Suppressor macrophage treated with lipopolysaccharide for 1 hour (primary cell): Measurements from ENCODE around the gene RILP.

Experiments
- DNase-seq, 3 donors: peaks; one replicate each; pipeline ENCODE4 v3.0.0-alpha.2; 2020 to 2022

Gene RILP

GRCh38 chr17:1647802-1648171 lies 1.9 kb downstream of the RILP start:
- no peak for DNase-seq

- DNase-seq: no peak
Observed at GRCh38 chr17:1646199-1646875, 3.3 kb downstream of the RILP start.

GRCh38 chr17:1645207-1646171 lies 4.2 kb downstream of the RILP start, which contains the start of gene SCARF1:
SCARF1 (minus strand) TSS chr17:1645732; CDS start chr17:1645697, 35 bp downstream.
- peak; percentile 79 to 93 (median 90) for DNase-seq

DNA sequence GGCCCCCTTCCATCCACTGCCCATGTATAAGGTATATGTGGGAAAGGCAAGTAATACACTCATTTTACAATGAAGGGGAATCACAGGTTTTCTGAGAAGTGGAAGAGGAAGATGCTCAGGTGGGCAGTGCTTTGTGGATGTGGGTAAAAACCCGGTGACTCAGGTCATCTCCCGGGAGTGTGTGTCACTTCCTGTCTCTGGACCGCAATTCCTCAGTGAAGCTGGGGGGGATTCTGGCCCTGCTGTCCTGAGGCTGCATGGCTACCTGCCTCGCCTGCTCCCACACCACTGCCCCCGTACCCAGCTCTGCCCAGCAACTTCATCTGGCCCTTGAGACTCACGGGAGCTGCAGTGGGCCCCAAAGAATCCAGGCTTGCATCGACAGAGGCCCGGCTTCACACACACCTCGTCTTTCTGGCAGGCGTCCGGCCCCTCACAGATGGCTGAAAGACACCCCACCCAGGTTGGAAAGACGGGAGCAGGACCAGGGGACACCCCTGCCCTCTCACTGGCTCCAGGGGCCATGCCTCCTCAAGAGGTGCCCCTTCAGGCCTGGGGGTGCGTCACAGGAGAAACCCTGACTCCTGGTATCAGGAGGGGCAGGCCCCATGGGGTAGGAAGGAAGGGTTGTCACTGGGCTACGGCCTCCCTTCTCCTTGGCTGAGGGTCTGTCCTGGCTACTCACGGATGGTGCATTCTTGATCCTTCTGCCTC lies 5.0 kb downstream of the RILP start:
- peak; percentile 86 to 94 (median 90) for DNase-seq

- peak; percentile 82 to 85 (median 84) for DNase-seq
Observed at GRCh38 chr17:1643999-1644492, 5.6 kb downstream of the RILP start.

DNA sequence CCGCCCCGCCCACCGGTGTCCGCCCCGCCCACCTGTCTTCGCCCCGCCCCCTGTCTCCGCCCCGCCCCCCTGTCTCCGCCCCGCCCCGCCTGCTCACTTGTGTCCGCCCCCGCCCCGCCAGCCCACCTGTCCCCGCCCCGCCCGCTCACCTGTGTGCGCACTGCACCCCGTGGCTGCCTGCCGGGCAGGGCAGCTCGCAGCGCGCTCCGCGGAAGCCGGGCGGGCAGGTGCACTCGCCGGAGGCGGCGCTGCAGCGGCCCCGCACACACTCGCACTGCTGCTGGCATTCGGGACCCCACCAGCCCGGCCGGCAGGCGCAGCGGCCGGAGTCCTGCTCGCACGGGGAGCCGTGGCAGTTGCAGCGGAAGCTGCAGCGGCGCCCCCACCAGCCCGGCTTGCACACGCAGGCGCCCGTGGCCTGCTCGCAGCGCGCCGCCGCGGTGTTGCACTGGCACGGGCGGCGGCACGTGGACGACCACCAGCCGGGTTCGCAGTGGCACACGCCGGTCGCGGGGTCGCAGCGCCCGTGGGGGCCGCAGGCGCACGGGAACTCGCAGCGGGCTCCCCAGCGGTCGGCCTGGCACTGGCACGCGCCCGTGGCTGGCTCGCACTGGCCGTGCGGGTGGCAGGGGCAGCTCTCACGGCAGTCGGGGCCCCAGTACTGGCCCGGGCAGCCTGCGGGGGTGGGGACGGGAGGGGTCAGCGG lies 6.2 kb downstream of the RILP start:
- DNase-seq: peak in 1 of 3 donors; percentile 66

DNA sequence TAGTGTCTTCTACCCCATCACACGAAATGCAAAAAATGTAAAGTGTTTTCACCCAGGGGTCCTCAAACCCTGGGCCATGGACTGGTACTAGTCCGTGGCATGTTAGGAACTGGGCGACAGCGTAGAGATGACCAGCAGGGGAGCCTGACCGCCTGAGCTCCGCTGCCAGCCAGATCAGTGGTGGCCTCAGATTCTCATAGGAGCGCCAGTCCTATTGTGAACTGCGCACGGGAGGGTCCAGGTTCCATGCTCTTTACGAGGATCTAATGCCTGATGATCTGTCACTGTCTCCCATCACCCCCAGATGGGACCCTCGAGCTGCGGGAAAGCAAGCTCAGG lies 8.6 kb downstream of the RILP start:
- no peak for DNase-seq

DNA sequence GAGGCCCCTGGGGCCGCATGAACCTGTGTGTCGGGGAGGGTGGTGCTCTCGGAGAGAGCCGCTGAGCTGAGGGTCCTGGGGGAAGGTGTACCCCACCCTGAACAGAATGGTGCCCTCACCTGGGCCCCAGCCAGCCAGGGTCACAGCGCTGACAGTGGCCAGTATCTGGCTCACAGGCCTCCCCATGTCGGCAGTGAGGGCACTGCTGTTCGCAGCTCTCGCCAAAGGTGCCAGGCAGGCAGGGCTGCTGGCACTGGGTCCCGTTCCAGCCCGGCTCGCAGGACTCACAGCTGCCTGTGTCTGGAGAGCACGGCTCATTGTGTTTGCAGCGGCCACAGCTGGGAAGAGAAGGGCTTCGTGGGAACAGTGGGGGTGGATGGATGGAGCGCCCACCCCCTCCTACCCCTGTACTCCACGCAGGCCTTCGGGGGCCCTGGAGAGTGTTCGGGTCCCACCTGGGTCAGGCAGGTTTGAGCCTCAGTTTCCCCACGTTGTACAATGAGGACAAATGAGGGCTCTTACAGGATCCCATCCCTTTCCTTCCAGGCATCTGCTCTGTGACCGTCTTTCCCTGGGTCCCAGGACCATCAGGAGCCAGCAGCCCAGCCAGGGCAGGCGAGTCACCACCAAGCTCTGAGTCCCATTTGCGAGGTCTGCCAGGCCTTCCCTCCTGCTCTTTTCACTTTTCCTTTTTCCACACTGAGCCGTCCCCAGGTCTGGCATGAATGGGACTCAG lies 9.2 kb downstream of the RILP start:
- no peak for DNase-seq

DNA sequence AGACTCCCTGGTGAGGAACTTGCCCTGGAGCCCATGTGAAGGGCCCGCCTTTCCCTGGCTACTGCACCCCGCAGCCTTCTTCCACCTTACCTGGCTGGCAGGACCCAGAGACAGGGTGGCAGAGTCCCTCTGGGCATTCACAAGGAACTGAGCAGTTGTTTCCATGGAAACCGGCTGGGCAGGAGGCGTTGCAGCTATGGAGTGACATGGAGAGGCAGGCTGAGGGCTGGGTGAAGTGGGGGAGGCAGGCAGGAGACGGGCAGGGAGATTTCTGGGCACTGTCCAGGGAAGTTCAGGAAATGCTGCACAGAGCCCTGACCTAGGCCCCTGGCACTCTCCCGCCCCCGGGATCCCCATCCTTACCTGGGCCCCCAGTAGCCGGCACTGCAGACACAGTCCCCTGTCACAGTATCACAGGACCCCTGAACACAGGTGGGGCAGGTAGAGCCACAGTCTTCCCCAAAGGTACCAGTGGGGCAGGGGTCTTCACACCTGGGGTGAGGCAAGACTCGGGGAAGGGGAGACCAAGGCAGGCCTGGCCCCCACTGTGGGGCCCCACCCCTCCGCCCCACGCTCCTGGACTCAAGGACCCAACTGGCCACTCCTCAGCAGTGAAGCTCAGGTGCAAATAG lies 10.0 kb downstream of the RILP start:
- DNase-seq: no peak

GRCh38 chr17:1638624-1639300 lies 10.9 kb downstream of the RILP start:
- no peak for DNase-seq

DNA sequence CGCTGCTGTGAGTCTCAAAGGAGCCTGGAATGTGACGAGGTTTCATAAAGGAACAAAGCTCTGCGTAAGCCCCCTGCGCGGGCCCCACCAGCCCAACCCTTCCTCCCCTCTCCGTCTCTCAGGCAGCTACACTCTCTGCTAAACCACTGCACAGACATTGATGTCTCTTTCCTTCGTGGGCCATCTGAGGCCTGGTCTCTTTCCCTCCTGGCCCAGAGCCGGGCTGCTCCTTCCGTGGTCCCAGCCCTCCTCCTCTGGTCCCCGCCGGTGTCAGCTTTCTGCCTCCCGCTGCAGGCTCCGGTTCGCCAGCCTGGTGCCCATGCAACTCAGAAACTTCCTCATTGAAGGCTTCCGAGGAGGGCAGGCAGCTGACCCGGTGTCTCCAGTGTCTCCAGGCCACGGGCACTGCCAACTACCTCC lies 11.5 kb downstream of the RILP start:
- DNase-seq: peak in 1 of 3 donors; percentile 29

GRCh38 chr17:1636732-1637285 lies 12.9 kb downstream of the RILP start:
- no peak for DNase-seq

DNA sequence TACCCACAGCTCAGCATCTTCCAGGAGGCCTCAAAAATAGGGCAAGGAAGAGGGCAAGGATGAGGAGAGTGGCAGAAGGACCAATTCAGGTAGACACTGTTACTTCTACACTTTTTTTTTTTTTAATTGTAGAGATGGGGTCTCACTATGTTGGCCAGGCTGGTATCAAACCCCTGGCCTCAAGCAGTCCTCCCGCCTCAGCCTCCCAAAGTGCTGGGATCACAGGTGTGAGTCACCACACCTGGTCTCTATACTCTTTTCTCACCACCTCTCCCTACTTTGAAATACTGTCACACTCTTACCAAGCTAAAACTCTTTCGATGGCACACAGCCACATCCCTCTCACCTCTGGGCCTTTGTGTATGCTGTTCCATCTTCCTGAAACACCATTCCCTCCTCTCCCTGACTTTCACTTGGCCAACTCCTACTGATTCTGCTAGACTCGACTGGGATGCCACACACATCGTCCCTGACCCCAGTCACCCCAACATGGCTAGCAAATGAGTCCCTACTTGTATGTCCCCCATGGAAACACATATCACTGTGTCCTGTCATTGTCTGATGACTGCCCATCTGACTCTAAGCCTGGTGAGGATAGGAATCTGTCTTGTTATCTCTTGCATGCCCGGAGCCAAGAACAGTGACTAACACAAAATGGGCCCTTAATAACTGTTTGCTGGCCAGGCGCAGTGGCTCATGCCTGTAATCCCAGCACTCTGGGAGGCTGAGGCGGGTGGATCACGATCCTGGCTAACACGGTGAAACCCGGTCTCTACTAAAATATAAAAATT lies 13.8 kb downstream of the RILP start:
- no peak for DNase-seq

- no peak for DNase-seq
Observed at GRCh38 chr17:1634841-1635650, 14.6 kb downstream of the RILP start.

- DNase-seq: peak in 2 of 3 donors; percentile 48 to 51
Observed at GRCh38 chr17:1630662-1631061, 19.0 kb downstream of the RILP start.

DNA sequence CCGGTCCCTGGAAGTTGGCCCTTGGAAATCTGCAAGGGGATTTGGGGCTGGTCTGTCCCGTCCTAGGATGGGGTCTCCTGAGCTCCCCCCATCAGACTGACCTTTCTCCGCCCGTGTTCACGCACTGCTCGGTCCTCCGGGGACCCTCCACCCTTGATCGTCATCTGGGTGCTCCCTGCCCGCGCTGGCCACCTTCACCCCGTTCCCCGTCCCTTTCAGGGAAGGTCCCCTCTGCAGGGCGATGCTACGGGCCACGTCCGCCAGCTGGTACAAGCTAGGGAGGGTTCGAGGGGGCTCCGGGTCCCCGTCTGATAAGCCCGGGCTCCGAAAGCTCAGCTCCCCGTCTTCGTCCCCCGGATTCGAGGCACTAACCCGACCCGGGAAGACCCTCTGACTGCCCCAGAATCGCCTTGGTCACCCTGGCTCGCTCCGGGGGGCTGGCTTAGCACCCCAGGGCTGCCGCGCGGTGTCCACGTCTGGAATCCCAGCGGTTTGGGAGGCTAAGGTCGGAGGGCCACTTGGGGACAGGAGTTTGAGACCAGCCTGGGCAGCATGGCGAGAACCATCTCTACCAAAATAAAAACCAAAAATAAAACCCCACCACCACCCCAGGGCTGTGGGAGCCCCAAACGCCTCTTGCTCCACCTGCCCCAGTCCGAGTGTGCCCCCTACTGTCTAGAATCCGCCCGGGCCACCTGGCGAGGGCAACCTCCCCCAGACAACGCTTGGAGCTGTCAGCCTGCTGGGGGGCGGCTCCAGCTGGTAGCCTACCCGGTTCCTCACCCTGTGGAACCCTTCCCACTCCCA lies 20.0 kb downstream of the RILP start:
- peak; percentile 65 to 84 (median 70) for DNase-seq

DNA sequence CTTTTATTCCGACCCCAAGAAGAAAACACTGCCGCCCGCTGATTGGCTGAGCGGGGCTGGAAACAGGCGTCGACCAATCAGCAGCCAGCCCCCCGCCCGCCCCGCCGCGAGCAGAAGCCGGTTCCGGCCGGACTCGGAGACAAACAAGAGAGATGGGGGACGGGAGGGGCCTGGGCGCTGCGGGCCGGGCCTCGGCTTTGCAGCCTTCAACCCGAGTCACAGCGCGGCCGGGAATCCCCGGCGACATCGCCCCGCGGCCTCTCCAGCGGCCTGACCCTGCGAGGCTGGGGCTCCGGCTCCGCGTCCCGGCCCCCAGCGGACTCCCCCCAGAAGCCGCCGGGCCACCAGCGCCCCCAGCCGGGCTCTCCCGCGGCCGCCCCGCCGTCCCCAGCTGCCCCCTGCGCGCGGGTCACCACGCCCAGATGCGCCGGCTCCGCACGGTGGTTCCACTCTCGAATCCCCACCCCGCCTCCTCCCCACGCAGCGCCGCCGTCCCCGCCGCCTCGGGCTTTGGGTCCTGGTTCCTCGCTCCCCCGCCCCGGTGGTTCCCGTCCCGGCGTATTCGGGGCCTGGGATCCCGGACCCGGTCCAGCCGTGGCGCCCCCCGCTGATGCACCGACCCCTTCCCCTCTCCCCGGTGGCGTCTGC lies 20.7 kb downstream of the RILP start:
- DNase-seq: peak; percentile 90 to 96 (median 95)
